Measurements from ENCODE around the gene DNAJB11. TPM values are rescaled to one million over a fixed set of nuclear protein-coding genes. Genes with fewer than 3 reads are reported as not detected.

Gene DNAJB11
- 10 to 100 TPM; 40.0 to 41.6 (median 41.6) TPM for total RNA-seq

- peak; percentile 99 for DNase-seq (ENCODE audit: low spot score in 2 of 2)
- TF ChIP-seq POLR2A (IDR thresholded peaks at IDR 0.05) (peak; percentile 59), POLR2AphosphoS5 (IDR thresholded peaks at IDR 0.05) (peak; percentile 17 to 84 (median 83)), CTCF (IDR thresholded peaks at IDR 0.05) (no peak)
- intact Hi-C loops (cut with DNase I; ENCODE audit: low total_unique reads), result no loop called here
- H3K27me3 ChIP-seq, result no peaks in the 10 kb centered on the region
- H3K36me3 ChIP-seq, result peaks cover 7% of the 10 kb centered on the region
- H3K4me3 ChIP-seq, result peak within 1 kb of the TSS; percentile 80 to 96 (median 92)
- H3K4me1 ChIP-seq, result peaks cover 4 to 5% of the 10 kb centered on the region in 2 donors
- H3K9me3 ChIP-seq, result no peaks in the 10 kb centered on the region
- H3K27ac ChIP-seq, result peak within 1 kb of the TSS; percentile 93 to 96
These were observed at the start of gene DNAJB11 for GRCh38 chr3:186570096-186570940. Gene DNAJB11, plus strand, starts transcription at chr3:186570720. Its CDS starts 178 bp downstream, at chr3:186570898.

DNA sequence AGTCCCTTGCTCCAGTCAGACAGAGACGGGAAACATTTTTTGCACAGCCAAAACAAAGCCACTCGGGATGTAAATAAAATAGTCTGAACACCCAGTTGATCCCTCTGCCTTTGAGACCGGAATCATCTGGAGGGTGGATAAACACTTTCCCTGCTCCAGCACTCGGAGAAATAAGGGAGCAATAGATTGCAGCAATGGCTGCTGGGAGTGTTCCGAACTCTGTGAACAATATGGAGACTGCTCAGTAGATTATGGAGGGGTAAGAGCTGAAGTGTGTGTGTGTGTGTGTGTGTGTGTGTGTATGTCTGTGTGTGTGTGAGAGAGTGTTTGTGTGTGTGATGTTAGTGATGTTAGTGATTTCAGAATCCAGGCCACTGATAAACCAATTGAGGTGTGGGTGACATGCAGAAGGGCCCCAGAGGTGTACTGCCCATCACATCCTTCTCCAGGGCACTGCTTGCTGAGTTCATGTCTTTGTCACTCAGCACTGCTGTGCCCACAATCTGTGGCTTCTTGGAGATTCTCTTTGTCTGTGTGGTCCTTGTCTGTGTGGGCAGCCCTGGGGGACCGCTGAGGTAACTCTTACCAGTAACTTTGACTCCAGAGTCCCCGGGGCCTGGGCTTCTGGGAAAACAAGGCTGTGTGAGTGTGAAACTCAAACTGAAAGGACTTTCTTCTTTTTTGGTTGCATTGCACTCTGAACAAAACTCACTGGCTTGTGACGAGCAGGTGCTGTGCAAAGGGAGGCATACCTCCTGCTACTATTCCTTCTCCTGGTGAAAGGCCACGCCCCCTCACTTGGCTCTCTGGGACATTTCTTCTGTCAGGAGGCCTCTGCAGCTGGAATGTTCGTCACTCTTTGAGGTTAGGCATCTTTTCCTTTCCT is 49.3 kb upstream of the DNAJB11 start:
- peaks cover 0 to 8% of the 10 kb centered on the region in 2 donors for H3K27me3 ChIP-seq
- H3K4me3 ChIP-seq, result no peak overlapping the region
- H3K9me3 ChIP-seq, result no peaks in the 10 kb centered on the region
- intact Hi-C loops (cut with DNase I; ENCODE audit: low total_unique reads), result no loop called here
- DNase-seq (ENCODE audit: low spot score in 2 of 2), result no peak
- no peak overlapping the region for H3K27ac ChIP-seq
- H3K36me3 ChIP-seq, result no peaks in the 10 kb centered on the region
- H3K4me1 ChIP-seq, result no peaks in the 10 kb centered on the region
- TF ChIP-seq CTCF (IDR thresholded peaks at IDR 0.05) (no peak), POLR2A (IDR thresholded peaks at IDR 0.05) (no peak), POLR2AphosphoS5 (IDR thresholded peaks at IDR 0.05) (no peak)

GRCh38 chr3:186523022-186523421 is 47.5 kb upstream of the DNAJB11 start:
- Histone ChIP-seq H3K4me1 (no peaks in the 10 kb centered on the region), H3K9me3 (no peaks in the 10 kb centered on the region), H3K27me3 (peaks cover 0 to 6% of the 10 kb centered on the region in 2 donors), H3K27ac (no peak overlapping the region), H3K4me3 (no peak overlapping the region), H3K36me3 (no peaks in the 10 kb centered on the region)
- TF ChIP-seq CTCF (IDR thresholded peaks at IDR 0.05), result no peak
- TF ChIP-seq POLR2A (IDR thresholded peaks at IDR 0.05), result no peak
- no peak for TF ChIP-seq POLR2AphosphoS5 (IDR thresholded peaks at IDR 0.05)
- DNase-seq (ENCODE audit: low spot score in 2 of 2), result no peak
- intact Hi-C loops (cut with DNase I; ENCODE audit: low total_unique reads), result no loop called here

DNA sequence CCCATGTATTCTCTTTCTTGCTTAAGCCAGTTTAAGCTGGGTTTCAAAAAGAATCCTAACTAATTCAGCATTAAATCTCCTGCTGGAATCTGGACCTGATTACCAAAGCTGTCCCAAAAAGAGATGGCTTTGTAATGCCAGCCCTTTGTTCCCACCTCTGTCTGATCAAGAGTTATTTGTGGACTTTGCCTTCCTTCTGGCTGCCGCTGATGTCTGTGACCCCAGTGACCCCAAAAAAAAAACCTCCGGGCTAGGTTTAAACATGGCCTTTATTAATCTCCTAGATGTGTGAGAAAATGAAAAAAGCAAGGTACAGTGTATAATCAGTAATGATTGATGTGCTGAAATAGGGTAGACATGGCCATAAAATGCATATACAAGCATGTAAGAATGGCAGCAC is 47.1 kb upstream of the DNAJB11 start:
- no peak overlapping the region for H3K4me3 ChIP-seq

More for the DNA sequence above, 47.1 kb upstream of the DNAJB11 start:
- intact Hi-C loops (cut with DNase I; ENCODE audit: low total_unique reads), result no loop called here
- no peak overlapping the region for H3K27ac ChIP-seq
- DNase-seq (ENCODE audit: low spot score in 2 of 2), result no peak
- peaks cover 0 to 6% of the 10 kb centered on the region in 2 donors for H3K27me3 ChIP-seq
- H3K9me3 ChIP-seq, result no peaks in the 10 kb centered on the region
- TF ChIP-seq POLR2AphosphoS5 (IDR thresholded peaks at IDR 0.05) (no peak), CTCF (IDR thresholded peaks at IDR 0.05) (no peak), POLR2A (IDR thresholded peaks at IDR 0.05) (no peak)
- no peaks in the 10 kb centered on the region for H3K36me3 ChIP-seq
- H3K4me1 ChIP-seq, result no peaks in the 10 kb centered on the region

Measured in breast epithelium (tissue), 4 donors.